WTC11 (cell line): ENCODE results near the gene ERBB2.
"Not testable (repeated sequence)": the region's sequence is repeated elsewhere in the genome, so short reads cannot be mapped to it uniquely, and the experiment has no call there.

Experiments
- MAX ChIP-seq: sonication (generic); formaldehyde crosslinking; IDR thresholded peaks from 2 replicates; pipeline ENCODE4 v1.8.0; 2022; ENCODE audit warnings: mild to moderate bottlenecking, missing genetic modification reagents
- ZNF425 ChIP-seq: fragments of 250-450 bp; sonication (Bioruptor Pico); conservative IDR thresholded peaks from 2 replicates; pipeline ENCODE4 v1.9.0; 2021; ENCODE audit warnings: mild to moderate bottlenecking

- not testable (repeated sequence) for TF ChIP-seq ZNF425, MAX (CRISPR knock-in tag)
These were observed 48.7 kb downstream of the ERBB2 start for GRCh38 chr17:39748444-39749034.
